NCI-H2171 treated with DMSO at 0.1 percent for 48 hours (cell line): ENCODE results near the gene TINAGL1.

Experiments
- DNase-seq: peaks from one replicate; lab custom pipeline; 2025; lab: John Stamatoyannopoulos, UW

Gene TINAGL1

GRCh38 chr1:31627301-31627929 lies 51.1 kb downstream of the TINAGL1 start:
- no peak for DNase-seq

- no peak for DNase-seq
Observed at GRCh38 chr1:31627930-31628559, 51.7 kb downstream of the TINAGL1 start.

- no peak for DNase-seq
Observed at GRCh38 chr1:31628931-31629556, 52.7 kb downstream of the TINAGL1 start.

- DNase-seq = no peak
Observed at GRCh38 chr1:31632649-31633048, 56.3 kb downstream of the TINAGL1 start.

GRCh38 chr1:31633117-31633516 lies 56.8 kb downstream of the TINAGL1 start:
- no peak for DNase-seq
